Liver (tissue), 3 donors: ENCODE data around the gene NCAPH2.

Experiments used
- ATF3 ChIP-seq: IDR thresholded peaks from 2 replicates; pipeline ENCODE4 v1.6.1; 2016; ENCODE audit warnings: antibody characterized with exemption
- CTCF ChIP-seq: fragments of 150-350 bp; IDR thresholded peaks from 2 replicates; pipeline ENCODE4 v1.5.1; 2017; ENCODE audit warnings: improper control_type of control experiment, low read depth, low read length; ENCODE audit not compliant: missing input control
- GABPA ChIP-seq, 2 donors: IDR thresholded peaks in 1 of 2; conservative IDR thresholded peaks in 1 of 2; 2 replicates each; pipeline ENCODE4 v1.6.1; 2016; ENCODE audit warnings: antibody characterized with exemption in 2 of 2, mild to moderate bottlenecking in 1 of 2, moderate library complexity in 1 of 2
- MAX ChIP-seq: IDR thresholded peaks from 2 replicates; pipeline ENCODE4 v1.6.1; 2016; ENCODE audit warnings: antibody characterized with exemption
- REST ChIP-seq: IDR thresholded peaks from 2 replicates; pipeline ENCODE4 v1.6.1; 2016; ENCODE audit warnings: antibody characterized with exemption, mild to moderate bottlenecking
- SP1 ChIP-seq: IDR thresholded peaks from 2 replicates; pipeline ENCODE4 v1.6.1; 2018; ENCODE audit warnings: antibody characterized with exemption, mild to moderate bottlenecking
- TAF1 ChIP-seq: conservative IDR thresholded peaks from 2 replicates; pipeline ENCODE4 v1.6.1; 2016; ENCODE audit warnings: antibody characterized with exemption, mild to moderate bottlenecking
- YY1 ChIP-seq: IDR thresholded peaks from 2 replicates; pipeline ENCODE4 v1.6.1; 2016; ENCODE audit warnings: antibody characterized with exemption, mild to moderate bottlenecking
- ZBTB33 ChIP-seq: IDR thresholded peaks from 2 replicates; pipeline ENCODE4 v1.6.1; 2016; ENCODE audit warnings: antibody characterized with exemption
- donor health status: healthy.
- donor health status: healthy.

GRCh38 chr22:50525858-50526107 lies 17.8 kb downstream of the NCAPH2 start:
- TF ChIP-seq ATF3 (no peak), SP1 (no peak), CTCF (no peak), ZBTB33 (no peak), TAF1 (no peak), REST (no peak), GABPA (IDR thresholded peaks at IDR 0.05 in 1 of 2, conservative IDR thresholded peaks at IDR 0.05 in 1 of 2) (no peak), YY1 (no peak), MAX (no peak)
